Activated naive CD4-positive, alpha-beta T cell treated with anti-CD3 and anti-CD28 coated beads, Interleukin-2, amount 50 U/mL, for 72 hours (primary cell): ENCODE measurements around the gene CCND2. TPM values are rescaled to one million over a fixed set of nuclear protein-coding genes. Genes with fewer than 3 reads are reported as not detected.

Source experiments
- ATAC-seq, 2 donors: fragments of 150-1000 bp; cut with Tn5 transposase; 2 replicates each; pipeline ENCODE4 v1.10.0; 2021; ENCODE audit warnings: mild to moderate bottlenecking in 2 of 2, moderate library complexity in 2 of 2
- DNase-seq, 2 donors: peaks; one replicate each; pipeline ENCODE4 v3.0.0; 2021 to 2022; ENCODE audit warnings: low spot score in 2 of 2
- H3K27ac Mint-ChIP-seq, 2 donors: one replicate each; pipeline ENCODE4 v1.8.0; 2022; ENCODE audit warnings: mild to moderate bottlenecking in 2 of 2, mixed read lengths in 2 of 2
- H3K36me3 Mint-ChIP-seq, 2 donors: one replicate each; pipeline ENCODE4 v1.8.0; 2022; ENCODE audit warnings: mixed read lengths in 2 of 2
- H3K9me3 Mint-ChIP-seq, 2 donors: one replicate each; pipeline ENCODE4 v1.8.0; 2022; ENCODE audit warnings: mixed read lengths in 2 of 2
- total RNA-seq, 2 donors: library from RNA; stranded (reverse); gene quantifications; one replicate each; pipeline ENCODE4 v1.2.3, GENCODE V29; 2022

Gene CCND2
- total RNA-seq, 2 donors from 2014 or later, result 266 to 571 TPM

DNA sequence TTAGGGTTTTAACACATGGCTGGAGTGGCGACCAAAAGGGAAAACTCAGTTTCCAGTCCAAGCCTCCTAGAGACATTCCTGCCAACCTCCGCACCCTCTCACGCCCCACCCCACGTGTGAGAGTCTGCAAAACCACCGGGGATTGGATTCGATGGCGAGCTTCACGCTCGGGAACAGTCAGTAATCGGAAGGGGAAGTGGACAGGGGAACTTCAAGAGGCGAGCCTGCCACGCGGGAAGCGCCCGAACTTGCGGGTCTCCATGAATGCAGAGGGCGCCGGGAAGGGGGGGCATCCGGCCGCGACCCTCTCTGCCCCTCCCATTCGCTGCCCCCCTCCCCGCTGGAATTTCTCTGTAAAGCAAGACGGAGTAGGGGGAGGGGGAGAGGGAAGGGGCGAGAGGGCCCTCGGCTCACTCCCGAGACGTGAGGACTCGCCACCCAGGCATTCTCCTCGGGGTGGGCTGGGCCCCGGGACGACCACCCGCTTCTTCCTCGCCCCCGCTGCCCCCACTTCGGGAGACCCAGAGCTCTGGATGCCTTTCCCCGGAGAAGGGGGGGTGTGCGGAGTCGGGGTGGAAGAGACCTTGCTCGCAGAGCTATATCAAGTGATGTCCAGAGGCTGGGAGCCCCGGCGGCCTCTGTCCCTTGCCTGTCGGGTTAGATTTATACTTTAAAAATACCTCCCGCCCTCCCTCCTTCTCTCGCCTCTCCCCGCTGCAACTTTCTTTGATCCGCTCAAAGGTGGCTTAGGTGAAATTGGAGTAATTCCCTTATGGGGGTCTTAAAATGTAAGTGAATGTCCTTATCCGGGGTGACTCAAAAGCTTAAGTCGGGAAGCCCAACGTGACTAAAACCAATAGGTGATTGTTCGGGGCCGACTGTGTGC is 2.5 kb upstream of the CCND2 start:
- peaks cover 27 to 29% of the 10 kb centered on the region in 2 donors for H3K36me3 Mint-ChIP-seq
- peak; percentile 0 to 58 for ATAC-seq
- DNase-seq, result peak; percentile 45 to 76
- H3K9me3 Mint-ChIP-seq, result no peaks in the 10 kb centered on the region
- H3K27ac Mint-ChIP-seq, result peak overlapping the region; percentile 95 to 99

DNA sequence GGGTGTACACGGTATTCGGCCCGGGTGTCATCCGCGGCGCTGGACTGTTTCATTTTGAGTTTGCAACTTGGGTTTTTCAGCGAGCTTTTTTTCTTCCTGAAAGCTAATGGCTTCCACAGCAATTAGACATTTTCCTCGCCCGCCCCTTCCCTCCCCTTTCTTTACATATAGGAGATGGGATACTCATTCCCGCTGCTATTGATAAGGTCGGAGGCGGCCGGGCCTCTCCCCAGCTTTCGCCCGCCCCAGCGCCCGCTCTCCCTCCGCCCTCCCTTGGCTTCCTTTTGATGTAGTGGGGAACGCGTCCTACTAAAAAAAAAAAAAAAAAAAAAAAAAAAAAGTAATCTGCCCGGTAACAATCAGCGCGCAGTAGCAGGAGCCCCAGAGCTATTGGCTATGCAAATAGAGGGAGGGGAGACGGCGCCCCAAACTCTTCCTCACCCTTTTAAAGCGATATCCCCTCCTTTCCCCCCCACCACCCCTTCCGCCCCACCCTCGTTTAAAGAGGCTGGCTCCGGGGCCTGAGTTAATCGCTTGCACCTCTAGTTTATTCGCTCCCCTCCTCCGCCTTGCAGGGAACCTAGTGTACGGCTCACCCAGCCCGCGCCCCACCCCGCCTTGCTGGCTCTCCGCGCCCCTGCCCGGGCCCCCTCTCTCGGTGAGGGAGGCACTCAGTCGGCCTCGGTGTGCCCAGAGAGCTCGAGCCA is 1.7 kb upstream of the CCND2 start:
- Mint-ChIP-seq H3K27ac (peak overlapping the region; percentile 95 to 99), H3K9me3 (no peaks in the 10 kb centered on the region), H3K36me3 (peaks cover 35 to 36% of the 10 kb centered on the region in 2 donors)
- ATAC-seq, result peak; percentile 45 to 72
- DNase-seq, result peak; percentile 78 to 86

DNA sequence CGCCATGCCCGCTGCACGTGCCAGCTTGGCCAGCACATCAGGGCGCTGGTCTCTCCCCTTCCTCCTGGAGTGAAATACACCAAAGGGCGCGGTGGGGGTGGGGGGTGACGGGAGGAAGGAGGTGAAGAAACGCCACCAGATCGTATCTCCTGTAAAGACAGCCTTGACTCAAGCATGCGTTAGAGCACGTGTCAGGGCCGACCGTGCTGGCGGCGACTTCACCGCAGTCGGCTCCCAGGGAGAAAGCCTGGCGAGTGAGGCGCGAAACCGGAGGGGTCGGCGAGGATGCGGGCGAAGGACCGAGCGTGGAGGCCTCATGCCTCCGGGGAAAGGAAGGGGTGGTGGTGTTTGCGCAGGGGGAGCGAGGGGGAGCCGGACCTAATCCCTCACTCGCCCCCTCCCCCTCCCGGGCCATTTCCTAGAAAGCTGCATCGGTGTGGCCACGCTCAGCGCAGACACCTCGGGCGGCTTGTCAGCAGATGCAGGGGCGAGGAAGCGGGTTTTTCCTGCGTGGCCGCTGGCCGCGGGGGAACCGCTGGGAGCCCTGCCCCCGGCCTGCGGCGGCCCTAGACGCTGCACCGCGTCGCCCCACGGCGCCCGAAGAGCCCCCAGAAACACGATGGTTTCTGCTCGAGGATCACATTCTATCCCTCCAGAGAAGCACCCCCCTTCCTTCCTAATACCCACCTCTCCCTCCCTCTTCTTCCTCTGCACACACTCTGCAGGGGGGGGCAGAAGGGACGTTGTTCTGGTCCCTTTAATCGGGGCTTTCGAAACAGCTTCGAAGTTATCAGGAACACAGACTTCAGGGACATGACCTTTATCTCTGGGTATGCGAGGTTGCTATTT is 914 bp upstream of the CCND2 start:
- Mint-ChIP-seq H3K27ac (peak overlapping the region; percentile 95 to 96), H3K36me3 (peaks cover 41 to 44% of the 10 kb centered on the region in 2 donors), H3K9me3 (no peaks in the 10 kb centered on the region)
- peak; percentile 70 to 86 for DNase-seq
- ATAC-seq, result peak; percentile 25 to 38

DNA sequence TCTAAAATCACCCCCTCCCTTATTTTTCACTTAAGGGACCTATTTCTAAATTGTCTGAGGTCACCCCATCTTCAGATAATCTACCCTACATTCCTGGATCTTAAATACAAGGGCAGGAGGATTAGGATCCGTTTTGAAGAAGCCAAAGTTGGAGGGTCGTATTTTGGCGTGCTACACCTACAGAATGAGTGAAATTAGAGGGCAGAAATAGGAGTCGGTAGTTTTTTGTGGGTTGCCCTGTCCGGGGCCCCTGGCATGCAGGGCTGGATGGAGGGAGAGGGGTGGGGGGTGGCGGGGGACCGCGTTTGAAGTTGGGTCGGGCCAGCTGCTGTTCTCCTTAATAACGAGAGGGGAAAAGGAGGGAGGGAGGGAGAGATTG is 300 bp upstream of the CCND2 start:
- ATAC-seq (no peak), DNase-seq (no peak)
- Mint-ChIP-seq H3K9me3 (no peaks in the 10 kb centered on the region), H3K36me3 (peaks cover 47 to 50% of the 10 kb centered on the region in 2 donors), H3K27ac (peak overlapping the region; percentile 95 to 96)

DNA sequence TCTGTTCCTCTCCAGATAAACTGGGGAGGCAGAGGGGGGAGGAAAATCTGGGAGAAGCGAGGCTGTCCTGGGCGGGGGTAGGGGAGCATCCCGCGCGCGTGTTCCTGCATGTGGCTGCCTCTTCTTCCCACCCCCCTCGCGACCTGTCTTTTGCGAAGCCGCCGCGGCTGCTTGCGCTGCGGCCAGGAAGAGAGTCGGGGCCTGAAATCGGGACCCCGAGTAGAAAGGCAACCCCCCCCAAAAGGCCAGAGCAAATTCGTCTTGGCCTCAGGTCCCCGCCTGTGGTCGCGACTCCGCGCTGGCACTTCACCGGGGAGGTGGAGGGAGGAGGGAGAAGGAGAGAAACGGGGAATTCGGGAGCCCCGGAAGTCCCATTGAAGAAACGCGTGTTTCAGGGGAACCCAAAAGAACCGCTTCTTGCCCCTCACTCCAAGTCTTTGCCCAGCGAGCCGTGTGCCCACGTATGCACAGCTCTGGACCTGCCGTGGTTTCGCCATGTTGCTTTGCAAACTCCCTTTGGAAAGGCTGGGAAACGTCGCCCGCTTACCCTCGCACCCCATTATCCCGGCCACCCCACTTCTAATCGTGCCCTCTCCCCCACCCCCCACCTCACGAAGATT is 944 bp downstream of the CCND2 start:
- Mint-ChIP-seq H3K9me3 (no peaks in the 10 kb centered on the region), H3K27ac (peak overlapping the region; percentile 95 to 98), H3K36me3 (peaks cover 58 to 59% of the 10 kb centered on the region in 2 donors)
- no peak for ATAC-seq
- DNase-seq, result no peak

DNA sequence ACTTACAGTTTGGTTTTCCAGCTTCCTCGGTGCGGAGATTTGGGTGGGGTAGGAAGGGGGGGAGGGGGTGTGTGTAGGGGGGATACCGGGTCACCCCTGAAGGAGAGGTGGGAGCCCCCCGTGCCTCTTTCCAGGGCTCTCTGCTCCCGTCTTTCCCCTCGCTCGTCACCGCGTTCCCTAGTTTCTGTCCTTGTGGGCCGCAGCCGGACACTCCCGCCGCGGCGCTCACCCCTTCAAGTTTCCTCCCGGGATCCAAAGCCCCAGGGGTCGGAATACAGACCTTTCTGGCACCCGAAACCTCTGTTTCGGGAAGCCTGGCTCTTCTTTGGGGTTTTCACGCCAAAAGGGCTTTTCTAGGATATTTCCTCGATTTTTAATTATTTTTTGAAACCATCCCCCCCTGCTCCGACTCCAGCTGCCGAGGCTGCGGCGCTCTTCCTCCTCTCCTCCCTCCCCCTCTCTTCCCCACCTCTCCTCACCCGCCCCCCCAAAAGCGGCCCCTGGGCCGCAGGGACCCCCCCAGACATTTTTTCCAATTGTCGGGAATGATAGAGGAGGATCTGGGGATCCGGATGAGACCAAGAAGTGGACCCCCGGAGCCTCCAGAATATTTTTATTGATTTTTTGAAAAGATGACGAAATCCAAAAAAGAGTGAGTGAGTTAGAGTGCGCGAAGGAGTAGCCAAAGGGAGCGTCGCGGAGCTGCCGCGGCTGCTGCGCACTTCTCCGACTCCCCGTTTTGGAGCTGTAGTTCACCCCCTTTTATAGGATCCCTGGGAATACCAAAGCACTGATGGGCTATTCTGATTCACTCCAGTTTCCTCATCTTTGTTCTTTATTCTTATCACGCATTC is 1.7 kb downstream of the CCND2 start:
- Mint-ChIP-seq H3K36me3 (peaks cover 61% of the 10 kb centered on the region in 2 donors), H3K27ac (peak overlapping the region; percentile 95 to 98), H3K9me3 (no peaks in the 10 kb centered on the region)
- DNase-seq (no peak), ATAC-seq (no peak)

DNA sequence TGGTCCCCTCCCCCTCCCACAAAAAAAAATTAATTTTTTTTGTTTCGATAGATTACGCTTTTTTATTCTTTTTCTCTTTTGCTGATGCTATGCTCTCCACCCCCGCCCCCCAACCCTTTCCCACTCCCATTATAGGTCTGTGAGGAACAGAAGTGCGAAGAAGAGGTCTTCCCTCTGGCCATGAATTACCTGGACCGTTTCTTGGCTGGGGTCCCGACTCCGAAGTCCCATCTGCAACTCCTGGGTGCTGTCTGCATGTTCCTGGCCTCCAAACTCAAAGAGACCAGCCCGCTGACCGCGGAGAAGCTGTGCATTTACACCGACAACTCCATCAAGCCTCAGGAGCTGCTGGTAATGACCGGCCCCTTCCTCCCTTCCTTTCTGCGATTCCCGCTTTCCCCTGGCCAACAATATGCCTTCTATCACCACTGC is 2.3 kb downstream of the CCND2 start:
- Mint-ChIP-seq H3K27ac (peak overlapping the region; percentile 95 to 98), H3K36me3 (peaks cover 63 to 68% of the 10 kb centered on the region in 2 donors), H3K9me3 (no peaks in the 10 kb centered on the region)
- ATAC-seq (no peak), DNase-seq (no peak)

DNA sequence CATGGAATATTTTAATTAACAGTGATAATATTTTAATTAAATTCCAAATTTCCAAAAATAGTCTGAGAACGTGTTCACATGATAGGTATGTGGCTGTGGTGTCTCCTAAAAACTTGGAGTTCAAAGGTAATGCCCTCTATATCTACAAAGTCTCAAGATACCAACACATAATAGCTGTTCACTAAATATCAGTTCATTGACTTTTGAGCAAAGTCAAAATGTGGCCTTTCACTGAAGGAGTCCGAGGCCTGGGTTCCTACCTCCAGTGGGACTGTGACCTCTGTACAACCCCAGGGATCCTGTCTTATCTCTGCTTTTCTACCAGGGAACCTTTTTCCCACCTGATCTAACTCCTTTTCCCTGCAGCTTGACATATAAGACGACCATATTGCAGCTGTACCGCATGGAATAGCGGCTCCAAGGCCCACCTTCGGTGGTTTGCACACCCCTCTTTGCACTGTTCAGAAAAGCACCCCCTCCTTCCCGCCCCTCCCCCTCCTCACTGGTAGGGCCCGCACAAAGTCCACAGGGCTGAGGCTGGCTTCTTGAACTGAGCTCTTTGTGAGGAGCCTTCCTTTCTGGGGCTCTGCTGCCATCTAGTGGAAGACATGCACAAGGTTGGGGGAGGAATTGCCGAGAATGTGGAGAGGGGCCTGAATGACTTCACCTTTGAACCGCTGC is 3.1 kb downstream of the CCND2 start:
- DNase-seq, result peak; percentile 84 to 85
- peak; percentile 41 to 47 for ATAC-seq
- Mint-ChIP-seq H3K27ac (peak overlapping the region; percentile 95 to 98), H3K36me3 (peaks cover 67 to 69% of the 10 kb centered on the region in 2 donors), H3K9me3 (no peaks in the 10 kb centered on the region)

DNA sequence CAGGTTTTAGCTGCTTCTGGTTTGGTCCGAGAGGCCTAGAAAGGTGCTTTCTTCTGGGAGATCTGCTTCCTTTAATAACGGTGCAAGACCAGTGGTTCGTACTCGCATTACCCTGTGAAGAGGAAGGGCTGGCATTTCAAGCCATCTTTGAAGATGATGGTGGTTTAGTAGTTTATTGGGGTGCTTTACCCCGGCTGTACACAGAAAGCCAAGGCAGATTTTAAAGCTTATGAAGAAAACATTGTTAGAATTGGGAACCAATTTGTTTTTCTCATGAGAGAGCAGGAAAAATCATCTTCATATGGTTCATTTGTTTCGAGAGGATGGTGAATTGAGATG is 3.6 kb downstream of the CCND2 start:
- H3K9me3 Mint-ChIP-seq, result no peaks in the 10 kb centered on the region
- no peak for ATAC-seq
- DNase-seq, result no peak
- H3K36me3 Mint-ChIP-seq, result peaks cover 69 to 70% of the 10 kb centered on the region in 2 donors
- peak overlapping the region; percentile 95 to 98 for H3K27ac Mint-ChIP-seq

DNA sequence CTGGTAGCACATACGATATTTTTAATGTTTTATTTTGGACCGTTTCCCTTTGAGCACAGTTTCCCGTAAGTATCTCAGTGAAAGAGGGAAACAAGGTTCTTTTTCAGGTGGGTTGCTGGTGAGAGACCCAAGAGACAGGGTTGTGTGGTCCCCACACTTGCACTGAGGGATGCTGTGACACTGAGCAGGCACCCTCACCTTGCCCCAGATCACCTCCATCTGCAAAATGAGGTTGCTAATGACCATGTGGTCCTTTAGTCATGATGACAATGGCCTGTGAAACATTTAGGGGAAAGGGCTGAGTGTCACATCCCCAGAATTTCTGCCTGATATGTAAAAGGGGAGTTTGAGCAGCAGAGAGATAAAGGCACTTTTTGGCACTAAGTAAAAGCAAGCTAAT is 4.3 kb downstream of the CCND2 start:
- Mint-ChIP-seq H3K27ac (peak overlapping the region; percentile 88 to 95), H3K9me3 (no peaks in the 10 kb centered on the region), H3K36me3 (peaks cover 69 to 77% of the 10 kb centered on the region in 2 donors)
- no peak for DNase-seq
- ATAC-seq, result no peak

DNA sequence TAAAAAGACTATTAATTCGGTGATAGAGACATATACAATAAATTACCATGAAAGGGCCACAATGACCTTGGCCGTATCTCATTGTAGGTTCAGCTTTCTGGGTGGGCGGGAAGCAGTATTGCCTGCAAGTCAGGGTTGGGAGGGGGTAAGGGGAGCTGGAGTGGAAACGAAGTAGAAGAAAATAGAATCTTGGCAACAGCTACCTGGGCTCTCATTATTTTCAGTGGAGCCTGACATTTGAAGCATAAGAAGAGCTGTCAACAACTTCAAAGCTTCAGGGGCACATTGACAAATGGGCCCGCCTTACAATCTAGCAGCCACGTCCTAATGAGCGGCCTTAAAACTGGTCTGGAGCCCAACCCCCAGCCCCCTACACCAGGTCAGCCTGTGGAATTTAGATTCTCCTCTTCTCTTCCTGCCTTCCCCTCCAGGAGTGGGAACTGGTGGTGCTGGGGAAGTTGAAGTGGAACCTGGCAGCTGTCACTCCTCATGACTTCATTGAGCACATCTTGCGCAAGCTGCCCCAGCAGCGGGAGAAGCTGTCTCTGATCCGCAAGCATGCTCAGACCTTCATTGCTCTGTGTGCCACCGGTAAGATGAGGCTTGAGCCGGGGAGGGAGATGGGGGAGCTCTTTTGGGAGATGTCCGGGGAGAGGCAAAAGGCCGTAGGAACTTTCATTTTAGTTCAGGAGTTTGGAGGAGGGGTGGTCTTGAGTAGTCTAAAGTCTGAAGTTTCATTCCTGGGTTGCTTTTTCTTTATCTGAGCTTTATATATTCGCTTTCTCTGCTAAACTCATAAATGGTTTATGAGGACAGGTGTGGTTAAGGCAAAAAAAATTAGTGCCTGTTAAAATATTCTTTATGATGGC is 5.0 kb downstream of the CCND2 start:
- Mint-ChIP-seq H3K9me3 (no peaks in the 10 kb centered on the region), H3K36me3 (peaks cover 65 to 74% of the 10 kb centered on the region in 2 donors), H3K27ac (peak overlapping the region; percentile 88 to 95)
- DNase-seq (no peak), ATAC-seq (no peak)

DNA sequence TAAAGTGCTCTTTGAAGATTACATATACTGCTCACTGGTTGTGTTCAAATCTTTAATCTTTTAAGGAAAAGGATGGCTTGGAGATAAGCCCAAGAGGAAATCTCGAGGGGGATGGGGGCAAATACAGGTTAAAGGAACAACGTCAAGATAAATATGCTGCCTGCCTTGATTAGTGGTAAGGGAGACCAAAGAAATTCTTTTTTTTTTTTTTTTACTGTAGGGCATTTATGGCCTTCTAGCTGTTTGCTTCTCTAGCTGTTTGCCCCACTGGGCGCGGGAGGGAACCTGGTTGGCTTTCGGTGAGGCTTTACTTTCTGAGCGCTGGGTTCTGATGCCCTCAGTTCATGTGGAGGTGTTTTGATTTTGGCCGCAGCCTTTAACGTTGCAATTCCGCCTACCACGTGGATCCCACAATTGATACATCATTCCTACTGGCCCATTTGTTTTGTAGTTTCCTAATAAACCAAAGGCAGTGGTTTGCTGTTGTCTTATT is 5.7 kb downstream of the CCND2 start:
- no peak for ATAC-seq
- H3K27ac Mint-ChIP-seq, result peak overlapping the region in 1 of 2 donors; percentile 81
- no peak for DNase-seq
- H3K36me3 Mint-ChIP-seq, result peaks cover 66 to 80% of the 10 kb centered on the region in 2 donors
- H3K9me3 Mint-ChIP-seq, result no peaks in the 10 kb centered on the region

DNA sequence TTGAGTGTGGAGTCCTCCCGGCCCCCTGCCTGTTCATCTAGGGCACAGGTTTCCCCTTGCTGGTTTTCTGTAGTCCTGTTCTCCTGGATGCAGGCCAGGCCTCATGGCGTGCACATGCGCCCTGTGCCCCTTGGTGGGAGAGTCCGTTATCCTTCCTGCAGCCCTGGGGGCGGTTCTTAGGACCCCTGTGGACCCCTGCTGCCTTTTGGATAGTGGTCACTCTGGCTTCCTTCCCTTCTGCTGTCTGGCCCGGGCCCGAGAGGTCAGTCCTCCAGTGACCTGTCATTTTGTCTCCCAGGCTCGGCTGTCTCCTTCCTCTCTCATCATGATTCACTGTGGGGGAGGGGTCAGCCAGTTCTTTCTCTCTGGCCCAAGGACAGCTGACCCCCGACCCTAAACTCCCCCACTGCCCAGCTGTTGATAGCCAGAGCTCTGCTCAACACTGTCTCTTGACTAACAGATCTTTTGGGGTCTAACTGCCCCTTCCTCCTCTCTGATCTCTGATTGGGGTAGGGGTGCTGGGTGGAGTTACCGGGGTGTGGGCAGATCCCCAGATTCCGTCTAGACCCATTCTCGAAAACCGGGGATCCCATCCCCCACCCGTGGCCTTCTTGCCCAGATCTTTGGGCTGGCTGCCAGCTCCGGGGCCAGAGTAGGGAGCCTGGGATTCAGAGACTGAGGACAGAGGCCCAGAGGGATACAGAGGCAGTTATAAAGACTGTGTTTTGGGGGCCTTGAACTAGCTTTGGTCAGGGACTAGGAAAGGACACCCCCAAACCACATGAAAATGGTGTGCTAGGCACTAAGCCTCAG is 7.0 kb downstream of the CCND2 start:
- Mint-ChIP-seq H3K36me3 (peaks cover 56 to 74% of the 10 kb centered on the region in 2 donors), H3K27ac (peak overlapping the region in 1 of 2 donors; percentile 95), H3K9me3 (no peaks in the 10 kb centered on the region)
- DNase-seq (no peak), ATAC-seq (no peak)
